Kidney (tissue), 14 donors: ENCODE measurements around the gene MTR. TPM values are rescaled to one million over a fixed set of nuclear protein-coding genes. Genes with fewer than 3 reads are reported as not detected.

Experiments
- DNase-seq, 5 donors: peaks; one replicate each; pipeline ENCODE4 v3.0.0-alpha.2; 2013 to 2020
- FAIRE-seq: peaks from 2 replicates; lab custom pipeline; 2012; peaks lifted over from hg19 to GRCh38; lab: Jason Lieb, UNC
- H3K27ac ChIP-seq, 2 donors: one replicate each; pipeline ENCODE4 v1.7.0; 2013; ENCODE audit warnings: low read depth in 2 of 2, low read length in 2 of 2, inconsistent platforms in 1 of 2
- H3K27me3 ChIP-seq: one replicate; pipeline ENCODE4 v1.7.1; 2013; ENCODE audit warnings: low read length, inconsistent platforms; ENCODE audit not compliant: control insufficient read depth, insufficient read depth
- H3K36me3 ChIP-seq, 3 donors: one replicate each; pipeline versions ENCODE4 v1.7.0 to v1.7.1; 2013; ENCODE audit warnings: low read length in 3 of 3, control low read depth in 1 of 3, inconsistent platforms in 1 of 3; ENCODE audit not compliant: insufficient read depth in 3 of 3, control insufficient read depth in 2 of 3
- H3K4me1 ChIP-seq, 3 donors: one replicate each; pipeline versions ENCODE4 v1.7.0 to v1.7.1; 2013; ENCODE audit warnings: low read length in 3 of 3, inconsistent platforms in 1 of 3, low read depth in 1 of 3; ENCODE audit not compliant: control insufficient read depth in 2 of 3, insufficient read depth in 2 of 3
- H3K4me3 ChIP-seq, 3 donors: one replicate each; pipeline versions ENCODE4 v1.7.0 to v1.8.1; 2013; ENCODE audit warnings: low read length in 3 of 3, control low read depth in 1 of 3, inconsistent platforms in 1 of 3
- H3K9ac ChIP-seq, 3 donors: one replicate each; pipeline versions ENCODE4 v1.7.0 to v1.7.1; 2013; ENCODE audit warnings: low read length in 3 of 3, control low read depth in 1 of 3, inconsistent platforms in 1 of 3
- H3K9me3 ChIP-seq, 3 donors: one replicate each; pipeline versions ENCODE4 v1.7.0 to v1.7.1; 2013; ENCODE audit warnings: low read length in 3 of 3, control low read depth in 1 of 3, inconsistent platforms in 1 of 3; ENCODE audit not compliant: control insufficient read depth in 2 of 3, insufficient read depth in 1 of 3
- CTCF ChIP-seq: IDR thresholded peaks from 3 replicates; pipeline ENCODE4 v1.5.1; 2012; ENCODE audit warnings: mild to moderate bottlenecking, moderate library complexity, borderline replicate concordance; ENCODE audit not compliant: insufficient read depth; ENCODE audit errors: extremely low read depth
- intact Hi-C: fragments of 100-400 bp; cut with DNase I; formaldehyde crosslinking; loops from one replicate; pipeline ENCODE4 v1.11.1; 2022
- polyA plus RNA-seq: library from polyadenylated mRNA; stranded (reverse); fragments of 350-450 nt; fragmentation: Illumina TruSeq; extraction: RNeasy Lipid Tissue Mini Kit (QIAGEN cat#74804); gene quantifications from one replicate; pipeline ENCODE4 v1.2.3, GENCODE V29; 2014; ENCODE audit warnings: low read depth, low replicate concordance; ENCODE audit not compliant: insufficient read depth
- total RNA-seq: library from RNA; stranded (reverse); fragmentation: NEBNext Ultra II Directional; extraction: Animal tissue kit (Norgen Biotek cat#: 25700); gene quantifications from one replicate; pipeline ENCODE4 v1.2.1, GENCODE V29; 2021
- donor health status: control.
- donor health status: control.
- donor health status: control.
- donor health status: control.
- donor health status: control.
- donor health status: DM: yes; HTN: yes; CAD: no.
- donor health status: Normal renal cell carcinoma (clear cell type).

The MTR gene
- total and polyA plus RNA-seq, 2 donors from 2014 or later, result 7.6 to 61.0 TPM

GRCh38 chr1:236748268-236748870, 46.7 kb upstream of the MTR start:
- Histone ChIP-seq H3K9me3 (no peaks in the 10 kb centered on the region), H3K9ac (no peak overlapping the region), H3K4me1 (no peaks in the 10 kb centered on the region), H3K27me3 (no peaks in the 10 kb centered on the region), H3K4me3 (no peak overlapping the region), H3K27ac (no peak overlapping the region), H3K36me3 (no peaks in the 10 kb centered on the region)
- DNase-seq (no peak), FAIRE-seq (no peak)
- intact Hi-C loops, result no loop called here
- no peak for TF ChIP-seq CTCF

- Histone ChIP-seq H3K27me3 (no peaks in the 10 kb centered on the region), H3K4me1 (no peaks in the 10 kb centered on the region), H3K4me3 (no peak overlapping the region), H3K9ac (no peak overlapping the region), H3K27ac (no peak overlapping the region), H3K36me3 (no peaks in the 10 kb centered on the region), H3K9me3 (no peaks in the 10 kb centered on the region)
- TF ChIP-seq CTCF, result no peak
- FAIRE-seq, result no peak
- DNase-seq, result no peak
- intact Hi-C loops, result no loop called here
These were observed 44.2 kb upstream of the MTR start for GRCh38 chr1:236750928-236751327.

GRCh38 chr1:236751385-236751784, 43.7 kb upstream of the MTR start:
- H3K9ac ChIP-seq, result no peak overlapping the region
- TF ChIP-seq CTCF, result no peak
- intact Hi-C loops, result no loop called here
- FAIRE-seq (no peak), DNase-seq (no peak)
- H3K27me3 ChIP-seq, result no peaks in the 10 kb centered on the region
- no peak overlapping the region for H3K27ac ChIP-seq
- H3K9me3 ChIP-seq, result no peaks in the 10 kb centered on the region
- H3K36me3 ChIP-seq, result no peaks in the 10 kb centered on the region
- no peaks in the 10 kb centered on the region for H3K4me1 ChIP-seq
- no peak overlapping the region for H3K4me3 ChIP-seq

GRCh38 chr1:236751935-236752334, 43.2 kb upstream of the MTR start:
- intact Hi-C loops, result no loop called here
- no peak for TF ChIP-seq CTCF
- no peak overlapping the region for H3K9ac ChIP-seq
- H3K27ac ChIP-seq, result no peak overlapping the region
- no peak overlapping the region for H3K4me3 ChIP-seq
- H3K36me3 ChIP-seq, result no peaks in the 10 kb centered on the region
- H3K9me3 ChIP-seq, result no peaks in the 10 kb centered on the region
- FAIRE-seq (no peak), DNase-seq (no peak)
- no peaks in the 10 kb centered on the region for H3K27me3 ChIP-seq
- H3K4me1 ChIP-seq, result no peaks in the 10 kb centered on the region
